T47D (cell line): Measurements from ENCODE around the gene CCR6.
"Not testable (repeated sequence)": the region's sequence is repeated elsewhere in the genome, so short reads cannot be mapped to it uniquely, and the experiment has no call there.

Source experiments
- DNase-seq, 2 experiments: peaks; one replicate each; pipeline versions ENCODE4 v3.0.0 to v3.0.0-alpha.2; 2011 to 2012; ENCODE audit warnings: low read depth in 1 of 2, low spot score in 1 of 2
- JUND ChIP-seq: IDR thresholded peaks from 2 replicates; pipeline ENCODE4 v1.6.1; 2012; ENCODE audit warnings: low read depth
- in situ Hi-C: cut with HindIII; loops from 2 replicates; pipeline ENCODE4 v1.10.0; 2016; ENCODE audit warnings: low sequenced_read_pairs, low pct_unique_long_range_greater_than_20kb

Gene CCR6

GRCh38 chr6:167157863-167158262 is 35.0 kb downstream of the CCR6 start, which contains the start of gene GPR31:
TSS of gene GPR31 (minus strand) at chr6:167157980. CDS start at chr6:167157831, 149 bp downstream.
- in situ Hi-C loops, result no loop called here
- no peak for DNase-seq
- no peak for TF ChIP-seq JUND

GRCh38 chr6:167161851-167162467 is 39.1 kb downstream of the CCR6 start:
- DNase-seq, result no peak
- in situ Hi-C loops, result no loop called here
- TF ChIP-seq JUND, result no peak

GRCh38 chr6:167162591-167162990 is 39.7 kb downstream of the CCR6 start:
- DNase-seq, result no peak
- in situ Hi-C loops, result no loop called here
- TF ChIP-seq JUND, result no peak

- no peak for DNase-seq
- in situ Hi-C loops, result no loop called here
- no peak for TF ChIP-seq JUND
These were observed 40.6 kb downstream of the CCR6 start for GRCh38 chr6:167163476-167164011.

- in situ Hi-C loops, result no loop called here
- TF ChIP-seq JUND, result no peak
- no peak for DNase-seq
These were observed 41.4 kb downstream of the CCR6 start for GRCh38 chr6:167164261-167164660.

GRCh38 chr6:167165858-167166471 is 43.1 kb downstream of the CCR6 start:
- in situ Hi-C loops, result no loop called here
- DNase-seq, result no peak
- TF ChIP-seq JUND, result no peak

- DNase-seq, in situ Hi-C loops: not testable (repeated sequence)
These were observed 44.8 kb downstream of the CCR6 start for GRCh38 chr6:167167699-167168098.

GRCh38 chr6:167168296-167168695 is 45.4 kb downstream of the CCR6 start:
- in situ Hi-C loops, DNase-seq: not testable (repeated sequence)

GRCh38 chr6:167169867-167170266 is 47.0 kb downstream of the CCR6 start:
- in situ Hi-C loops, DNase-seq: not testable (repeated sequence)

- DNase-seq, in situ Hi-C loops: not testable (repeated sequence)
These were observed 48.4 kb downstream of the CCR6 start for GRCh38 chr6:167171300-167171699.

- in situ Hi-C loops, DNase-seq: not testable (repeated sequence)
These were observed 49.1 kb downstream of the CCR6 start for GRCh38 chr6:167172011-167172410.

GRCh38 chr6:167177271-167177670 is 54.4 kb downstream of the CCR6 start:
- in situ Hi-C loops, DNase-seq: not testable (repeated sequence)

GRCh38 chr6:167178896-167179655 is 56.2 kb downstream of the CCR6 start:
- in situ Hi-C loops, DNase-seq: not testable (repeated sequence)

- in situ Hi-C loops, DNase-seq: not testable (repeated sequence)
These were observed 57.2 kb downstream of the CCR6 start for GRCh38 chr6:167180086-167180485.

- DNase-seq, in situ Hi-C loops: not testable (repeated sequence)
These were observed 58.5 kb downstream of the CCR6 start for GRCh38 chr6:167181351-167181750.

- in situ Hi-C loops, result not testable (repeated sequence)
These were observed 60.0 kb downstream of the CCR6 start for GRCh38 chr6:167182913-167183314.

GRCh38 chr6:167185101-167185500 is 62.2 kb downstream of the CCR6 start:
- DNase-seq, in situ Hi-C loops: not testable (repeated sequence)

More at GRCh38 chr6:167182913-167183314, 60.0 kb downstream of the CCR6 start:
- not testable (repeated sequence) for DNase-seq

GRCh38 chr6:167187275-167187674 is 64.4 kb downstream of the CCR6 start:
- DNase-seq, in situ Hi-C loops: not testable (repeated sequence)
